IPS-NIHi7 (cell line): ENCODE measurements around the gene TULP4.

Experiments
- DNase-seq: peaks from one replicate; pipeline ENCODE4 v3.0.0; 2012; ENCODE audit warnings: mixed read lengths; ENCODE audit errors: extremely low spot score

Gene TULP4

DNA sequence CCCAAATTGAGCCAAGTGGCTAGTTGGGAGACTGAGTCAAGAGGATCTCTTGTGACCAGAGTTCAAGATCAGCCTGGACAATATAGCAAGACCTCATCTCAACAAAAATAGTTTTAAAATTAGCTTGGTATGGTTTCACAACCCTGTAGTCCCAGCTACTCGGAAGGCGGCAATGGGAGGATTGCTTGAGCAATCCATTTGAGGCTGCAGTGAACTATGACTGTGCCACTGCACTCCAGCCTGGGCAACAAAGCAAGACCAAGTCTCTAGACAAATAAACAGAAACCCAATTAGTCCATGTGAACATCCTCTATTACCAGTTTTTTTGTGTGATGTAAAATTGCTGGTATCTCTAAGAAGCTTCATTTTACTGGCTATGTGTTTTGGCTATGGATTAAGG lies 106.2 kb downstream of the TULP4 start:
- DNase-seq, result no peak

- DNase-seq, result no peak
Measured at GRCh38 chr6:158419339-158419909, 107.2 kb downstream of the TULP4 start.

GRCh38 chr6:158421381-158421780 lies 109.1 kb downstream of the TULP4 start:
- DNase-seq, result no peak

DNA sequence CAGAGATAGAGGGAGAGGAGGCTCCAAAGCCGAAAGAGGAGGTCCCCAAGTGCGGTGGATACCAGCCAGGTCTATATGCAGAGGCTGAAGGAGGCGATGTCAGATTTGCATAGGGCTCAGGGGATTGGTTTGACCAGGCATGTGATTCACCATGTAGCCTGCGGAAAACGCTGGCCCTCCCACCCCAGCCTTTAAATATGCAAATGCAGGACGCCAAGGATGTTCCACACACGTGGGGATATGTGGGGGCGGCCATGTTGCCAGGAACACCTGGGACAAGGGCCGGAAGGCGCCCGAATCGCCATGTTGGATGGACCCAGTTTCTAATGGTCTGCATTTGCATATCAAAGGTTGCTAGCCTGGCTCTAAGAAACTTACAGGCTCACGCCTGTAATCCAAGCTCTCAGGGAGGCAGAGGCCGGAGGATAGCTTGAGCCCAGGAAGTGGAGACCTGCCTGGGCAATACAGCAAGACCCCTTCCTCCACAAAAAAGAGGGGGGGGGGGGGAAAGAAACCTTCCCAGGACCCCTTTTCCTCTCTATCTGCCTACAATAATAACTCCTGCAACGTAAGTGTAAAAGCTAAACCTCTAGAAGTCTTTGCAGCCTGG lies 110.5 kb downstream of the TULP4 start:
- no peak for DNase-seq

DNA sequence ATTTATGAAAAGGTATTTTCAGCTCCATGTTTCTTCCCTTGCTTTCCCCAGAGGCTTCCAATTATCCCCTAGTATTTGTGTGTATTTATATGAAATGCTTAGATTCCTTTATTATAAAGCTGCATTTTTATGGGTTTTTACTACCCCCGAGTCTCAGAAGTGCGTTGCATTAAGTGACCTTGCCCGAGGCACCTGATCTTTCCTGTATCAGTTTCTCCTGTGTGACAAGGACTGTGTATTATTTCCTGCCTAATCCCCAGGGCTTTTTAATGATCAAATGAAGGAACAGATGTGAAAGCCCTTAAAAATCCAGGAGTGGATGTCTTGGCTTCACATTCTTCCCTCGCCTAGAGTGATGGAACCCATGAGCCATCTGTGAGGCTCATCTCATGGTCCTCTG lies 118.8 kb downstream of the TULP4 start:
- no peak for DNase-seq

GRCh38 chr6:158431560-158431959 lies 119.3 kb downstream of the TULP4 start:
- no peak for DNase-seq

DNA sequence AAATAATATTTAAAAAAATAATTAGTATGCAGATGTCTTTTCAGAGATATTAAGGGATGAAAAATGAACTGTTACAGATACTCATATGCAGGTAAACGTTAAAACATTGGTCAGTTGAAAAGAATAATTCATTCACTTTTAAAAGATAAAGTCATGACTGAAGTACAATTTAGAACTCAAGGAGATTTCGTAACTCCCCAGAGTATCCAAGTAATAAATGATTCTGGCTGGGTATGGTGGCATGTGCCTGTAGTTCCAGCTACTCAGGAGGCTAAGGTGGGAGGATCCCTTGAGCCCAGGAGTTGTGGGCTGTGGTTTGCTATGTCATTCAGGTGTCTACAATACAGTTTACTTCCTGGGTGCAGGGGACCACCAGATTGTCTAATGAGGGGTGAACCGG lies 125.3 kb downstream of the TULP4 start:
- DNase-seq, result no peak

DNA sequence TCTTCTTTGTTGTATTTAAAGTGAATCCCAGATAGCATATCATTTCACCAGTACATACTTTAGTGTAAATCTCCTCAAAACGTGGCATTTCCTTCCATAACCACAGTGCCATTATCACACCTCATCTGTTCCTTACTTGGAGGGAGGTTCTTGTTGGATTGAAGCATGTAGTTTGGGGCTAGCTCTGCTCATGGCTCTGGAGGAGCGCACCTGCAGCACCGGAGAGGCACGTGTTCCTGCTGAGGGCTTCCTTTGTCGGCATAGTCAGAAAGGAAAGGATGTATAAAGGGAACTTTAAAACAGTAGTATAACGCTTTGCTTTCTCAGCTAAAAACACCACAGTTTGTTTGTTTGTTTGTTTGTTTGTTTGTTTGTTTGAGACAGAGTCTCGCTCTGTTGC lies 126.0 kb downstream of the TULP4 start:
- no peak for DNase-seq

DNA sequence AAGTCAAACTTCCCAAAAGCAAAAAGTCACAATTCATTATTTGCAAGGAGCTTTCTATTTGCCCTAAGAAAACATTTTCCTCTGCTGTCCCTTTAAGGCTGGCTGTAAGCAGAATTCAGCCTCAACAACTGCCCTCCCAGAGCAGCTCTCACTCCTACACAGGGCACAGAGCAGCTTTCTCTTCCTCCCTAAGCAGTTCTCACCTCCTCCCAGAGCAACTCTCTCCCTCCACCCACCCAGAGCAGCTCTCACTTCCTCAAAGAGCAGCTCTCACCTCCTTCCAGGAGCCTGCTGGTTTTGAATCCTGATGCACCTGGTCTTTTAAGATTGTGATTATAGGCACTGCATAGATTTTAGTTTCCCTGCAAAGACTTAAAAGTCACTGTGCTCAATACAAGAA lies 127.0 kb downstream of the TULP4 start:
- DNase-seq, result no peak

DNA sequence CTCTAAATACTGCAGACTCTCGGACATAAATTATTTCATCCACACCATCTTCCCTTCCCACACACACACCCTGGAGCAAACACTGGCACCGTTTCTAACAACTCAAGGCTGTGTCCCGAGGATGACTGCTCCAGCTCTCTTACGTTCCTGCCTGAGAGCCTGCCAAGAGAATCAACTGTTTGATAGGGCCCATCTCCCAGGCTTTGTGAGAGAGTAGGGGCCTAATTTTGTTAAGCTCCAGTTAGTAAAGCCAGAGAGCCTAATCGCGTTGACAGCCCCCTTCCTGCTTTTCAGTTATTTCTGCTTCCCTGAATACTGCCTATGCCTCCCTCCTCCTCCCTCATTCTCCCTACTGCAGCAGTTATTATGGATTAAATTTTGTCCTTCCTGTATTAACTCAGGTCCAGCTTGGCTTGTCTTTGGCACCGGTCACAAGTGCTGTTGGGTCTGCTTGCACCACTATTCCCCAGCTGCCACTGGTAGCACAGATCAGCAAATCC lies 129.5 kb downstream of the TULP4 start:
- no peak for DNase-seq

DNA sequence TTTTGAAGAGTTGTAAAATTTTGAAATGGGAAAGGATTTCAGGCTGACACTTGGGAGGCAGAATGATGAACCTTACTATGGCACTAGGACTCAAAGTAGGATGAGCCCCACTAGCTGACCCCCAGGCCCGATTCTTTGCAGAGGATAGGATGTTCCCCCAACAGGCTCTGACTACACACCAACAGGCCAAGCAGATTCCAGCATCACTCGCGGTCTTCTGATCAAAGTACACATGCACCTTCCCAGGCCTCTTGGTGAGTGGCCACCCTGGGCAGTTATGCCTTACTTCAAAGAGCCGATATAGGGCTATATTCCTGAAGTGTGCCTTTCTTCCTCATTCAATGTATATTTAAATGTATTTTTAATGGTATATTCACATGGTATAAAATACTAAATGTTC lies 130.0 kb downstream of the TULP4 start:
- no peak for DNase-seq

DNA sequence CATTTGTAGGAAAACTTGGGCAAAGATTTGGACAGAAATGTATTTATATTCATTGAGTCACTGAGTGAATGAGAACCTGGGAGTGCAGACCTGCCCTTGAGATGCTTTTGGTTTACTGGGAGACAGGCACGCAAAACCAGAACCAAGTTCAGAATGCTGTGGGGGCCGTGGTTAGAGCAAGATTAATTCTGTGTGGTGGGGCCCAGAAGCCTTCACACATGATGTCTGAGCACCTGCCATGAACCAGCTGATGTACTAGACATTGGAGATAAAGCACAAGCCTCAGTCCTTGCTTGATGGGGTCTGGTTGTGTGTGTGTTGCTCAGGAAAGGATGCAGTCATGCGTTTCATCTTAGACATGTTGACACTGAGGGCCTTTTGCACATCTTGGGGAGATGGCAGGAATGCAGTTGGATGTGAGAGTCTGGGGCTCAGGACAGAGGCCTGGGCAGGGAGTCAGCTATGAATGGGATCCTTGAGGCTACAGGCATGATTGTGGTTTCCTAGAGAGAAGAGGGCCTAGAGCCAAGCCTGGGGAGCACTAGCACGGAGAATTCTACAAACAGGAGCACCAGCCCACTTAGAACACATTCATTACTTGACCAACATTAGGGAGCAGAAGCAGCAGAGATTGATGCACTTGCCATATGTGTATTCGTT lies 133.3 kb downstream of the TULP4 start:
- DNase-seq, result no peak

DNA sequence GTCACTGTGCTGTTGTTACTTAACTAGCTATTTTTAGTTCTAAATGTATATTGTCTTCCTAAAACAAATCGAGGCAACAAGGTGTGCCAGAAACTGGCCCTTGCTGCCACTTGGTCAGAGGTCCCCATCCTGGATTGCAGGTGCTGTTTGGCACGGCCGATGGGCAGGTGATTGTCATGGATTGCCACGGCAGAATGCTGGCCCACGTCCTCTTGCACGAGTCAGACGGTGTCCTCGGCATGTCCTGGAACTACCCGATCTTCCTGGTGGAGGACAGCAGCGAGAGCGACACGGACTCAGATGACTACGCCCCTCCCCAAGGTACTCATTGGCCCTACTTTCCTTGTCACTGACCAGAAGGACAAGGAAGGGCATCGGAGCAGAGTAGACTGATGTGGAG lies 136.6 kb downstream of the TULP4 start:
- DNase-seq, result no peak

DNA sequence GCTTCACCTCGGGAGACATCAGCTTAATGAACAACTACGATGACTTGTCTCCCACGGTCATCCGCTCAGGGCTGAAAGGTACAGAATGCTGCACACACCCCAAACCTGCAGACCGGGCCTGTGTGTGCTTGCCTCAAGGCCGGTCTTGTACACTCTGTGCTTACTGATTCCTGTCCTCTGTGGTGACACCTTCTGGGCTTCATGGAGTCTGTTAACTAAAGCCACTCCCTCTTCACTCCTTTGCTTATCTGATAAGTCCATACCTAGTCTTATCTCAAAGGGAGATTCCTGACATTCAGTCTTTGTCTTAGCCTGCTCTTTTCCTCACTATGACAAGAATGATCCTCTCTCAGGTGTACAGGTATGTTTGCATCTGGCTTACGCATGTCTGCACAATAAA lies 139.9 kb downstream of the TULP4 start:
- no peak for DNase-seq

- DNase-seq, result no peak
Measured at GRCh38 chr6:158457131-158457530, 144.9 kb downstream of the TULP4 start.

DNA sequence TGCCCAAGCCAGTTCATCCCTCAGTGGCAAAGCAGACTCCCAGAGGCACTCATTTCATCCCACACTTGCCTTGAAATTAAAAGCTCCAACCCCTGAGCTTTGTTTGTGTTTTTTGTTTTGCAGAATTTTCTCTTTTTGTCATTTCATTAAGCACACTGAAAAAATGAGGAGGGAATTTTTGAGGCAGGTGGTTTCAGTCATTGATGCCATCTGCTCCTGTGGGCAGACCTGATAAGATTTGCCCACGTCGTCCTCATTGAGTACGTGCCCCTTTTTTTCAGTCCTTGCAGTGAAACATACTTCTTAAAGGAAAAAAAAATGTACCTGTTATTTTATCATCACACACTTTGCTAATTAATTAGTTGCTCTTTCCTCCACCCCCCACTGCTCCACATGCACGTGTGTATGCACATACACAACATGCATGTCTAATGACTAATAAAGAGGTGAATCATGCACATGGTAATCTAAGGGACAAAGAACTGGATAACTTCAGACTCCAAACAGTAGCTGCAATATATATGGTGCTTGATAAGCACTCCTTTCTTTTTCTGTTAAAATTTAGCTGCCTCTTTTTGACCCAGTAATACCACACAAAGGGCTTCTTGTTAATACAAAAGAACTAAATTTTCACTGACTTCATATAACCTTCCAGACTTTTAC lies 145.5 kb downstream of the TULP4 start:
- no peak for DNase-seq

DNA sequence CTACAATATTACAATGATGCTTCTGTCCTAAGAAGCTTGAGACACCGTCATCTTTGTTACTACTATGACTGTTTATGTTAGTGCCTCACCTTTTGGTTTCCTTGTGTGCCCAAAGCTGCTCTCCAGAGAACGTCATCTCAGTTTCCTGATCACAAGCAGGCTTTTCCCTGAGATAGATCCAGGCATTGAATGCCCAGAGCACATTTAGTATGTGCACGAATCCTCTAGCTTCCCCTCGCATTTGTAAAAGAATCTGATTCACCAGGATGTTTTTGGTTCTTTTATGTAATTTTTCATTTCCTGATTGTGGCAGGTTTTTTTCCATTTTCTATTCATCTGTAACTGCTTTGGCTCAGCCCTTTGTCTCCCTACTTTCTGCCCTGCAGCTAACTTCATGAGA lies 147.5 kb downstream of the TULP4 start:
- DNase-seq, result no peak

- no peak for DNase-seq
Measured at GRCh38 chr6:158460602-158461169, 148.4 kb downstream of the TULP4 start.

GRCh38 chr6:158461954-158462353 lies 149.7 kb downstream of the TULP4 start:
- DNase-seq, result no peak

DNA sequence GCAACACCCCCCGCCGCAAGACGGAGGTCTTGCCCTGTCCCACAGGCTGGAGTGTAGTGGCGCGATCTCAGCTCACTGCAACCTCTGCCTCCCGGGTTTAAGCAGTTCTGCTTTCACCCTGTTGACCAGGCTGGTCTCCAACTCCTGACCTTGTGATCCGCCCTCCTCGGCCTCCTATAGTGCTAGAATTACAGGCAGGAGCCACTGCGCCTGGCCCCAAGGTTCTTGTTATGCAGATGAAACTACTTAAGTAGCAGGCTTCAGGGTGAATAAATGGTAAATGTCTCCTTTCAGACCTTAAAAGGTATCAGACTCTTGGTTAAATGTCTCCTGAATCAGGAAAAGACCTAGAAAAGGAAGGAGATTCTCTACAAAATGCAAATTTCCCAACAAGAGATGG lies 152.2 kb downstream of the TULP4 start:
- no peak for DNase-seq

DNA sequence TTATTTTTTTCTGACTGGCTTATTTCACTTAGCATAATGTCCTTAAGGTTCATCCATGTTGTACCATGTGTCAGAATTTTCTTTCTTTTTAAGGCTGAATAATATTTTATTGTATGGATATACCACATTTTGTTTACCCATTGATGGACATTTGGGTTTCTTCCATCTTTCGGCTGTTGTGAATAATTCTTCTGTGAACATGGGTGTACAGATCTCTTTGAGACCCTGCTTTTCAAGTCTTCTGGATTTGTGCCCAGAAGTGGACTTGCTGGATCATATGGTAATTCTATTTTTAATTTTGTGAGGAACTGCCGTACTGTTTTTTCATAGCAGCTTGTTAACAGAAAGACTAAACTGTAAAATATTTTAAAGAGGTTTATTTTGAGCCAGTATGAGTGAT lies 153.0 kb downstream of the TULP4 start:
- no peak for DNase-seq

DNA sequence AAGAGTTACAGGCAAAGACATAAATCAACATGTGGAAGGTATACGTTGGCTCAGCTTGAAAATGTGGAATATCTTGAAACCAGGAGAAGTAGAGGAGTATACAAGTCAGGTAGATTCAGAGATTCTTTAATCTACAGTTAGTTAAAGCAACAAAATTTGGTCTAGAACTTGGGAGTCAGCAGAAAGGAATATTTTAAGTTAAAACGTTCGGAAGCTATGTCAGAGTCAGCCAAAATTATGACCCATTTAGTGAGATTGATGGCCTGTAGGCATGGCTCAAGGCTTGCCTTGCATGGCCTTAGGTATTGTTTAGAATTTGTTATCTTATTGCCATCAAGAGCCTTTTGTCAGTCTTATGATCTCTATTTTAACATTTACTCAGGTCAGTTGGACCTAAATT lies 153.5 kb downstream of the TULP4 start:
- DNase-seq, result no peak

DNA sequence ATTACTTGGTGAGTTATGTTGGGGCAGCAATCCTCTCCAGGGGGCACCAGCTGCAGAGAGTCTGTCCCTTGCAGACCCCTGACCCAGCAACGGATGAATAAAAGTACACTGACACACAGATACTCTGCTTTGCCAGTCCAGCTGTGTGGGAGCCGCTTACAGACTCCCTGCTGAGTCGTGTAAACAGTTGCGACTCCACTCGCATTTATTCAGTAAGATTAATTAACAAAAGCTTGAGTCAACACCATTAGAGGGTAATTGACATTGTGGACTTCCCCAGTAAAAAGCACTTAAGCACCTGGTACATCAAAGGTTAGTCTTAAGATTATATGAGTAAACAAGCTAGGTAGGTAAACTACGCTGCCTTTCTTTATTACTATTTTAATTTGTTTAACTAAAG lies 155.7 kb downstream of the TULP4 start:
- no peak for DNase-seq
